Measurements from ENCODE around the gene GPATCH2L.

GPATCH2L gene

DNA sequence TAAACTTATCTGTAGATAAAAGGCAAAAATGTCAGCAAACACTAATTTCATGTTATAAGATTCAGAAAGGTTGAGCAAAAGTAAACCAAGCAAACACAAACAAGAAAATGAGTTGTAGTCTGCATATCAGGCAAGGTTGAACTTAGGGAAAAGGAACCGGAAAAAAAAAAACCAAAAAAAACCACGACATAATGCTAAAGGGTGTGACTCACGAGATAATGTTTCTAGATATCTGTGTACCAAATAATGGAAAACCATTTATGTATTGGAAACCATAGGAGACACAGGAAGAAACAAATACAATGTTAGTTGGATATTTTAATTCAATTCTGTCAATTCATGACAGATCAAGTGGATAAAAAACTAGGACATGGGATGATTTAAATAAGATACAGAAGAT, 60.5 kb downstream of the GPATCH2L start:
- TF ChIP-seq, protein P1, sequence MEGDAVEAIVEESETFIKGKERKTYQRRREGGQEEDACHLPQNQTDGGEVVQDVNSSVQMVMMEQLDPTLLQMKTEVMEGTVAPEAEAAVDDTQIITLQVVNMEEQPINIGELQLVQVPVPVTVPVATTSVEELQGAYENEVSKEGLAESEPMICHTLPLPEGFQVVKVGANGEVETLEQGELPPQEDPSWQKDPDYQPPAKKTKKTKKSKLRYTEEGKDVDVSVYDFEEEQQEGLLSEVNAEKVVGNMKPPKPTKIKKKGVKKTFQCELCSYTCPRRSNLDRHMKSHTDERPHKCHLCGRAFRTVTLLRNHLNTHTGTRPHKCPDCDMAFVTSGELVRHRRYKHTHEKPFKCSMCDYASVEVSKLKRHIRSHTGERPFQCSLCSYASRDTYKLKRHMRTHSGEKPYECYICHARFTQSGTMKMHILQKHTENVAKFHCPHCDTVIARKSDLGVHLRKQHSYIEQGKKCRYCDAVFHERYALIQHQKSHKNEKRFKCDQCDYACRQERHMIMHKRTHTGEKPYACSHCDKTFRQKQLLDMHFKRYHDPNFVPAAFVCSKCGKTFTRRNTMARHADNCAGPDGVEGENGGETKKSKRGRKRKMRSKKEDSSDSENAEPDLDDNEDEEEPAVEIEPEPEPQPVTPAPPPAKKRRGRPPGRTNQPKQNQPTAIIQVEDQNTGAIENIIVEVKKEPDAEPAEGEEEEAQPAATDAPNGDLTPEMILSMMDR (conservative IDR thresholded peaks at IDR 0.05; ENCODE audit: low read depth, low read length): no peak
- DNase-seq (ENCODE audit: low read depth): no peak
- no peak overlapping the region for H3K4me3 ChIP-seq (ENCODE audit: low read length)

DNA sequence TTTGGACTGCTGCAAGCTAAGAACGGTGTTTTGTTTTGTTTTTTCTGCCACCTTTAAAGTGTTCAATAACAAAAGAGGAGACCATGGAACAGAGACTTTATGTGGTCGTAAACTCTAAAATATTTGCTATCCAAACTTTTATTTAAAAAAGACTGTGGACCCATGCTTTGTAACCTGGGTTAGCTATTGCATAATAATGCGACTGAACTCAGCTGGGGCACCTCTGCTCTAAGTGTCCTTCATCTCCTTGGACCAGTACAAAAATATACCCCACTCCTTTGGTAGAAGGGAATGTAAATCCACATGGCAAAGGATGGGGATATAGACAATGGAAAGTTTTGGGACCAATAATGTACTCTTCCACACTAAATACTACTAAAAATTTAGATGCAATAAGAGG, 65.5 kb downstream of the GPATCH2L start:
- TF ChIP-seq, protein P1 (conservative IDR thresholded peaks at IDR 0.05; ENCODE audit: low read depth, low read length): no peak
- DNase-seq (ENCODE audit: low read depth): no peak
- H3K4me3 ChIP-seq (ENCODE audit: low read length): no peak overlapping the region

DNA sequence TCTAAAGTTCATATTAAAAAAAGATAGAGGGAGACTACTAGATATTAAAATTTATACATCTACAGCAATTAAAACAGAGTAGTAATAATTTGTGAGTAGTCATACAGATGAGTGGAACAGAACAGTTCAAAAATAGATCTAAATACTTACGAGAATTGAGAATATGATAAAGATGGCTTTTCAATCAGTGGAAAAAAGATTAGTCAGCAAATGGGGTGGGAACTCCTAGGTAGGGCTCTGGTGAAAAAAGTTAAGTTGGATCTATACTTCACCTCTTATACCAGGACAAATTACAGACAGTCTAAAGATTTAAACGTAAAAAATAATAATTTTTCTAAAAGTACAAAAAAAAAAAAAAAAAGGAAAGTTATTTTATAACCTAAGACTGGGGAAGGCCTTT, 66.9 kb downstream of the GPATCH2L start:
- H3K4me3 ChIP-seq (ENCODE audit: low read length): no peak overlapping the region
- TF ChIP-seq, protein P1 (conservative IDR thresholded peaks at IDR 0.05; ENCODE audit: low read depth, low read length): no peak
- no peak for DNase-seq (ENCODE audit: low read depth)

DNA sequence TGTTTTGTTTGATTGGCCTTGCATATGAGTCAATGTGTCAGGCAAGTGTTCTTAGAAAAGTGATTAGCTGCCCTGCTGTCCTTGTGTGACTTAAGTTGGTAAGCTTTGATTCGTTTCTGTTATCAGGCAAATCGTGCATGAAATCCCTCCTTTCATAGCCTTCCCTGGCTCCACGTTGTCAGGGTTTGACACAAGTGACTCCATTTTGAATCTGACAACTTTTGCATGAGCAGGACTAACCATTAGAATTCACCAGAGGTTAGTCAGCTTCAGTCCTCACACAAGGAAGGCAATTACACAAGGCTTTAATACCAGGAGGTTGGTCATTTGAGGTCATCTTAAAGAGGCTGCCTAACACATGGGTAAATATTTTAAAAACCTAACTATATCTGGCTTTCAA, 68.2 kb downstream of the GPATCH2L start:
- DNase-seq (ENCODE audit: low read depth): no peak
- TF ChIP-seq, protein P1 (conservative IDR thresholded peaks at IDR 0.05; ENCODE audit: low read depth, low read length): no peak

DNA sequence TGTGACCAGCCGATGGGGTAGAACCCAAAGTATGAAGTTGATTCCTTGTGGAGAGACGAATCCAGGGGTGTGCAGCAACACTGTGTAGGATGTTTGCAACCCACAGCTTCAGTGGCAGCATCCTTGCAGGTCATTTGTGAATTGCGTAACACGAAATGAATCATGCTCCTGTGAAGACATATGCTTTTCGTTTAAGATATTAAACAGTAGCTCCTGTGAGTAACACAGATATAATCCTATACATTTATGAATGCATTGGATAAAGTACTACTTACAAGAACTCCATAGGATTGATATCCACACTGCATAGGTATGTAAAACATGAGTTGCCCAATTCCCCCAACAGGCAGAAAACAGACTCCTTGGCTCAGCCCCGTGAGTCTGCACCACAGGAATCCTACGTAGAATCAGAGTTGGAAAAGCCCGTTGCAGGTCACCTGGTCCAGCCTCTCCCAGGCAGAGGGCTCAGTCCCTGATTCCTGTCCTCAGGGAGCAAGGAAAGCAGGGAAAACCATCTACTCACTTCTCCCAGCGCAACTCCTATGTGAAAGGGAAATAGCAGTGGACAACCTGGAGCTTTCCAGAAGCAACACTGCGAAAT, 75.8 kb downstream of the GPATCH2L start:
- H3K4me3 ChIP-seq (ENCODE audit: low read length): no peak overlapping the region
- TF ChIP-seq, protein P1 (conservative IDR thresholded peaks at IDR 0.05; ENCODE audit: low read depth, low read length): no peak
- DNase-seq (ENCODE audit: low read depth): no peak

More for the DNA sequence above, 68.2 kb downstream of the GPATCH2L start:
- H3K4me3 ChIP-seq (ENCODE audit: low read length): no peak overlapping the region

DNA sequence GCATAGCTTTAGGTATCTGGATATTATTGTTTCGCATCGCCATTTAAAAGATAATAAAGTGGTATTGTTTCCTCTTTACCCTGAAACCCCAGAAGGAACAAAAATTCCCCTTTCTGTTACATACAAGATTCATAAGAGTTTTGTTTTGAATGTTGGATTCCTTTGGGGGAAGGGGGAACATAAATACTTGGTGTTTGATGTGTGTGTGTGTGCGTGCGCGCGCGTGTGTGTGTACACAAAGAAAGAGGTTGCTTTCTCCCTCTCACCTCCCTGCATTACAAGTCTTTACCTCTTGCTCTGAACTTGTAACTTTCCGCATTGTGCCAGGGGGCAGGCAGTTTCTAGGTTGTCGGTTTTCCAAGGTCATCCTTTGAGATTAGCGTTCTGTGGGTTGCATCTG, 76.4 kb downstream of the GPATCH2L start:
- no peak for DNase-seq (ENCODE audit: low read depth)

DNA sequence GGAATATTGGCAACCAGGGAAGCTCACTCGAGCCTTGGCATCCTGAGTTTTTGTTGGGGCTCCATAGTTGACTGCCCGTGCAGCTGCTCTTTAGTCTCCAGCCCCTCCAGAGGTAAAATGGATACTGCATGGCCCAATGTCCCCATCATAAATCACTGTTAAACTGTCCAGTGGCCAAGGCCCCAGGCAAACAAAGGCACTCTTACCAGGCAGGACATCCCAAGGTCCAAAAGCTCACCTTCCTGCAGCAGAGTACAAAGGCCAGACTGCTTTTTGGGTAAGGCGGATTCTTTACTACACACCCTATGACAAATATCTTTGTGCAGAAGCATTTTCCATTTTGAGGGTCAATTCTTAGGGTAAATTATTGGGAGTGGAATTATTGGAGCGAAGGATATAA, 81.1 kb downstream of the GPATCH2L start:
- H3K4me3 ChIP-seq (ENCODE audit: low read length): no peak overlapping the region
- TF ChIP-seq, protein P1 (conservative IDR thresholded peaks at IDR 0.05; ENCODE audit: low read depth, low read length): no peak
- no peak for DNase-seq (ENCODE audit: low read depth)

More for the DNA sequence above, 76.4 kb downstream of the GPATCH2L start:
- TF ChIP-seq, protein P1 (conservative IDR thresholded peaks at IDR 0.05; ENCODE audit: low read depth, low read length): no peak
- H3K4me3 ChIP-seq (ENCODE audit: low read length): no peak overlapping the region

Data from retinal pigment epithelial cell (primary cell).